Astrocyte (in vitro differentiated cells and primary cell): ENCODE data around the gene HPGD. TPM values are rescaled to one million over a fixed set of nuclear protein-coding genes. Genes with fewer than 3 reads are reported as not detected.

Experiments
- DNase-seq: peaks from one replicate; pipeline ENCODE4 v3.0.0-alpha.2; 2010; ENCODE audit warnings: low read depth
- FAIRE-seq: peaks from 2 replicates; lab custom pipeline; 2011; peaks lifted over from hg19 to GRCh38; lab: Jason Lieb, UNC
- H2AFZ ChIP-seq: 2 replicates; pipeline ENCODE4 v1.6.0; 2012; ENCODE audit warnings: low read depth, low read length, inconsistent platforms
- H3K27ac ChIP-seq: 2 replicates; pipeline ENCODE4 v1.5.1; 2011; ENCODE audit warnings: low read depth, low read length, inconsistent platforms
- H3K27me3 ChIP-seq: 2 replicates; pipeline ENCODE4 v1.6.0; 2011; ENCODE audit warnings: low read length, inconsistent platforms; ENCODE audit not compliant: insufficient read depth
- H3K36me3 ChIP-seq: 2 replicates; pipeline ENCODE4 v1.5.1; 2011; ENCODE audit warnings: low read length, inconsistent platforms; ENCODE audit not compliant: insufficient read depth
- H3K4me1 ChIP-seq: 2 replicates; pipeline ENCODE4 v1.5.1; 2011; ENCODE audit warnings: low read length, inconsistent platforms; ENCODE audit not compliant: insufficient read depth
- H3K4me2 ChIP-seq: 2 replicates; pipeline ENCODE4 v1.6.0; 2012; ENCODE audit warnings: low read length, inconsistent platforms
- H3K4me3 ChIP-seq: 2 replicates; pipeline ENCODE4 v1.5.1; 2011; ENCODE audit warnings: low read depth, mild to moderate bottlenecking, low read length, inconsistent platforms; ENCODE audit not compliant: insufficient read depth
- H3K79me2 ChIP-seq: 2 replicates; pipeline ENCODE4 v1.6.0; 2012; ENCODE audit warnings: mild to moderate bottlenecking, low read length, inconsistent platforms; ENCODE audit not compliant: insufficient read depth
- H3K9ac ChIP-seq: 2 replicates; pipeline ENCODE4 v1.6.0; 2012; ENCODE audit warnings: mild to moderate bottlenecking, low read length, inconsistent platforms
- H3K9me3 ChIP-seq: 2 replicates; pipeline ENCODE4 v1.5.1; 2012; ENCODE audit warnings: low read depth, mild to moderate bottlenecking, low read length, inconsistent platforms; ENCODE audit not compliant: insufficient read depth
- H4K20me1 ChIP-seq: 2 replicates; pipeline ENCODE4 v1.6.0; 2012; ENCODE audit warnings: low read length, inconsistent platforms; ENCODE audit not compliant: insufficient read depth
- H3K27ac Mint-ChIP-seq: one replicate; pipeline ENCODE4 v1.8.0; 2021; ENCODE audit warnings: mild to moderate bottlenecking, mixed read lengths; ENCODE audit not compliant: unreplicated experiment
- H3K27me3 Mint-ChIP-seq: one replicate; pipeline ENCODE4 v1.8.0; 2021; ENCODE audit warnings: low read depth, mixed read lengths; ENCODE audit not compliant: unreplicated experiment
- H3K36me3 Mint-ChIP-seq: one replicate; pipeline ENCODE4 v1.8.0; 2021; ENCODE audit warnings: low read depth, mixed read lengths; ENCODE audit not compliant: unreplicated experiment
- H3K4me1 Mint-ChIP-seq: one replicate; pipeline ENCODE4 v1.8.0; 2021; ENCODE audit warnings: low read depth, mixed read lengths; ENCODE audit not compliant: unreplicated experiment
- H3K4me3 Mint-ChIP-seq: one replicate; pipeline ENCODE4 v1.8.0; 2021; ENCODE audit warnings: mild to moderate bottlenecking, moderate library complexity, mixed read lengths; ENCODE audit not compliant: unreplicated experiment
- H3K9me3 Mint-ChIP-seq: one replicate; pipeline ENCODE4 v1.8.0; 2021; ENCODE audit warnings: mild to moderate bottlenecking, mixed read lengths; ENCODE audit not compliant: unreplicated experiment
- EZH2 ChIP-seq: IDR thresholded peaks from 2 replicates; pipeline ENCODE4 v1.6.1; 2012; ENCODE audit warnings: mild to moderate bottlenecking, low read length, inconsistent platforms; ENCODE audit not compliant: insufficient read depth
- total RNA-seq: library from RNA; stranded (reverse); gene quantifications from 2 replicates; pipeline ENCODE4 v1.2.1, GENCODE V29; 2021
- TF ChIP-seq, protein P1 (sequence below): IDR thresholded peaks from 2 replicates; pipeline ENCODE4 v1.5.1; 2011; ENCODE audit warnings: low read depth, mild to moderate bottlenecking, inconsistent platforms, low read length, moderate library complexity; ENCODE audit not compliant: insufficient read depth

HPGD gene
- total RNA-seq, 1 donor from 2014 or later: 0.20 TPM

DNA sequence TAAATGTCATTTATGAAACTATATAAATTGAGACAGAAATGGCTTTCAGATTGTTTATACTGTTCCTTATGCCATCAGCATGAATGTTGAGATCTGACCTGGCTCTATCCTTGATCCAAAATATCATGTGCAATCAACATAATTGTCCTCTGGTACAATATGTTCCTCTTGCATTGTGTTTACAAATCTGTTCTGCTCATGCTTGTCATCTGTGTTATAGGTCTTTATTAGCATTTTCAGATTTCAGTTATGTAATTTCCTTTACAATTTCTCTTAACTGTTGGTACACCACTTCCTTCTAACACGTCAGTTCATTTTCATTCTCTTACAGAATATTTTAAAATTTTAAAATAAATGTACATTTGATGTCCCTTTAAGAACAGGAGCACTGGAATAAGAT lies 1.6 kb downstream of the HPGD start:
- no peak for FAIRE-seq
- peaks cover 31% of the 10 kb centered on the region for H3K27me3 Mint-ChIP-seq
- Histone ChIP-seq H3K27ac (no peak overlapping the region), H3K9ac (no peak overlapping the region), H2AFZ (no peak overlapping the region), H3K36me3 (no peaks in the 10 kb centered on the region), H3K27me3 (peaks cover 27% of the 10 kb centered on the region), H3K4me3 (no peak overlapping the region), H3K4me1 (peaks cover 12% of the 10 kb centered on the region), H3K4me2 (no peak overlapping the region), H3K9me3 (no peaks in the 10 kb centered on the region), H3K79me2 (no peaks in the 10 kb centered on the region), H4K20me1 (no peaks in the 10 kb centered on the region)
- H3K4me1 Mint-ChIP-seq: peaks cover 3% of the 10 kb centered on the region
- TF ChIP-seq, protein P1, sequence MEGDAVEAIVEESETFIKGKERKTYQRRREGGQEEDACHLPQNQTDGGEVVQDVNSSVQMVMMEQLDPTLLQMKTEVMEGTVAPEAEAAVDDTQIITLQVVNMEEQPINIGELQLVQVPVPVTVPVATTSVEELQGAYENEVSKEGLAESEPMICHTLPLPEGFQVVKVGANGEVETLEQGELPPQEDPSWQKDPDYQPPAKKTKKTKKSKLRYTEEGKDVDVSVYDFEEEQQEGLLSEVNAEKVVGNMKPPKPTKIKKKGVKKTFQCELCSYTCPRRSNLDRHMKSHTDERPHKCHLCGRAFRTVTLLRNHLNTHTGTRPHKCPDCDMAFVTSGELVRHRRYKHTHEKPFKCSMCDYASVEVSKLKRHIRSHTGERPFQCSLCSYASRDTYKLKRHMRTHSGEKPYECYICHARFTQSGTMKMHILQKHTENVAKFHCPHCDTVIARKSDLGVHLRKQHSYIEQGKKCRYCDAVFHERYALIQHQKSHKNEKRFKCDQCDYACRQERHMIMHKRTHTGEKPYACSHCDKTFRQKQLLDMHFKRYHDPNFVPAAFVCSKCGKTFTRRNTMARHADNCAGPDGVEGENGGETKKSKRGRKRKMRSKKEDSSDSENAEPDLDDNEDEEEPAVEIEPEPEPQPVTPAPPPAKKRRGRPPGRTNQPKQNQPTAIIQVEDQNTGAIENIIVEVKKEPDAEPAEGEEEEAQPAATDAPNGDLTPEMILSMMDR: no peak
- TF ChIP-seq EZH2: no peak
- H3K36me3 Mint-ChIP-seq: no peaks in the 10 kb centered on the region
- H3K4me3 Mint-ChIP-seq: no peak overlapping the region
- no peak overlapping the region for H3K27ac Mint-ChIP-seq
- H3K9me3 Mint-ChIP-seq: no peaks in the 10 kb centered on the region
- DNase-seq: no peak

DNA sequence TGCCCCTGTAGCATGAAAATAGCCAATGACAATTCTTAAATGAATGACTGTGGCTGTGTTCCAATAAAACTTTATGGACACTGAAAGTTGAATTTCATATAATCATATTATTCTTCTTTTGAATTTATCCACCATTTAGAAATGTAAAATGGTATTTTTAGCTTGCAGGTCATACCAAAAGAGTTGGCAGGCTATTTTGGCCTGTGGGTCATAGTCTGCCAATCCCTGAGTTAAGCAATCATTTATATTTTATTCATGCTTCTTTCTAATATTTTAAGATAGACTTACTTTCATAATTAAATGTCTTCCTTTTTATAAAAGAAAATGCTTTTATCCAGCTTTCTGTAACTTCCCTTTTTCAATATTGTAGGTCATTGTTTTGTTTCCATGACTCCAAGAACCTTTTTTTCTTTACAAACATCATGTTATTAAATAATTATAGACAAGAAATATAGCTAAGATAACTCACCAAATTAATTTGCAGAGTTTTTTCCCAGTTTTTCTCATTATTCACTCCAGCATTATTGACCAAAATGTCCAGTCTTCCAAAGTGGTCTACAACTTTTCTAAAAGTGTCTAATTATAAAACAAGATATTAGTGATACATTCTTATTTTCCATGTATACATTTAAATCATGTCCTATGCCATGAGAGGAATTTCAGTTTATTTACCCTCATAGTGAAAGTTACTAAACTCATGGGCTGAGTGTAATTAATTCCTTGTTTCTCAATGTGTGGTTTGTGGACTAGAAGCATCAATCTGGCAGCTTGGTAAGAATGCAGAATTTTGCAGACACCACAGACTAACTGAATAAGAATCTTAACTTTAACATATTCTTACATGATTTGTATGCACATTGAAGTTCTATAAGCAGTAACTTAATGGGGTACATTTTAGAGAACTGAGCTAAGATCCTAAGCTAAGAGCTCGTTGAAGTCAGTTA lies 4.5 kb downstream of the HPGD start:
- peaks cover 7% of the 10 kb centered on the region for H3K4me1 ChIP-seq
- no peak overlapping the region for H3K27ac ChIP-seq
- no peak for DNase-seq
- H3K4me2 ChIP-seq: no peak overlapping the region
- TF ChIP-seq, protein P1: no peak
- no peaks in the 10 kb centered on the region for H3K9me3 ChIP-seq
- no peak overlapping the region for H3K9ac ChIP-seq
- no peaks in the 10 kb centered on the region for H3K36me3 ChIP-seq
- no peaks in the 10 kb centered on the region for H3K79me2 ChIP-seq
- Mint-ChIP-seq H3K36me3 (no peaks in the 10 kb centered on the region), H3K4me1 (peaks cover 1% of the 10 kb centered on the region), H3K27me3 (peaks cover 10% of the 10 kb centered on the region), H3K4me3 (no peak overlapping the region), H3K27ac (no peak overlapping the region), H3K9me3 (no peaks in the 10 kb centered on the region)
- peaks cover 12% of the 10 kb centered on the region for H3K27me3 ChIP-seq
- no peak overlapping the region for H3K4me3 ChIP-seq
- no peak overlapping the region for H2AFZ ChIP-seq
- H4K20me1 ChIP-seq: no peaks in the 10 kb centered on the region
- FAIRE-seq: no peak

DNA sequence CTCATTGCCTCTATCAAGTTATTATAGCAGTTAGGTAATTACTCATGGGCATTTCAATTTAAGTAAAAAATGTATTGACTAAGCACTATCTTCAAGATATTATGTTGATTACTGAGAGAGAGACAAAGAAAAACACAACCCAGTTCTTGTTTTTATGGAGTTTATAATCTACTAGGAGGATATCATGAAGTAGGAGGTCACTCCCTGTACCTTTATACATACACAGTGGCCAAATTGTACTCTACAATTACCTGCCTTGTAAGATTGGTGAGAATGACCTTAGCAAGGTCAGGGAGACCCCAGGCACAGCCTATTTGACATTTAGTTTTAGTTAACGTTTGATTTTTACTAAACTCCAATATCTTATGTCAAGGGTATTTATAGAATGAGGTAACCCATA lies 5.5 kb downstream of the HPGD start:
- Histone ChIP-seq H4K20me1 (no peaks in the 10 kb centered on the region), H2AFZ (no peak overlapping the region), H3K9me3 (no peaks in the 10 kb centered on the region), H3K79me2 (no peaks in the 10 kb centered on the region), H3K36me3 (no peaks in the 10 kb centered on the region), H3K4me1 (peaks cover 2% of the 10 kb centered on the region), H3K4me3 (no peak overlapping the region), H3K4me2 (no peak overlapping the region), H3K27me3 (peaks cover 6% of the 10 kb centered on the region), H3K9ac (no peak overlapping the region), H3K27ac (no peak overlapping the region)
- Mint-ChIP-seq H3K36me3 (no peaks in the 10 kb centered on the region), H3K9me3 (no peaks in the 10 kb centered on the region), H3K27me3 (peaks cover 5% of the 10 kb centered on the region), H3K4me1 (no peaks in the 10 kb centered on the region), H3K4me3 (no peak overlapping the region), H3K27ac (no peak overlapping the region)
- DNase-seq: no peak
- no peak for FAIRE-seq
- TF ChIP-seq, protein P1: no peak
- TF ChIP-seq EZH2: no peak
